Heart left ventricle (tissue), 16 donors: ENCODE measurements around the gene ABLIM2. TPM values are rescaled to one million over a fixed set of nuclear protein-coding genes. Genes with fewer than 3 reads are reported as not detected.
A peak's percentile ranks its signal among the peaks of the same experiment; 100 is the strongest.

Experiments used
- ATAC-seq, 4 donors: fragments of 200-7000 bp; cut with Tn5 transposase; one replicate each; pipeline ENCODE4 v1.9.1; 2020 to 2022; ENCODE audit warnings: moderate library complexity in 4 of 4, mild to moderate bottlenecking in 3 of 4, moderate number of reproducible peaks in 1 of 4
- DNase-seq, 5 donors: peaks; one replicate each; pipeline ENCODE4 v3.0.0-alpha.2; 2020
- H3K27ac ChIP-seq, 12 donors: fragments of 200-600 bp; sonication (generic) in 4 of 12; one replicate each; pipeline versions ENCODE4 v1.5.0 to v1.8.0; 2016 to 2022; ENCODE audit warnings: mild to moderate bottlenecking in 2 of 12
- H3K27me3 ChIP-seq, 9 donors: fragments of 200-600 bp; sonication (generic) in 2 of 9; one replicate each; pipeline versions ENCODE4 v1.5.1 to v1.8.0; 2016 to 2022; ENCODE audit warnings: mild to moderate bottlenecking in 3 of 9
- H3K36me3 ChIP-seq, 9 donors: fragments of 200-600 bp; sonication (generic) in 2 of 9; one replicate each; pipeline versions ENCODE4 v1.5.0 to v1.8.0; 2018 to 2022; ENCODE audit warnings: mild to moderate bottlenecking in 2 of 9
- H3K4me1 ChIP-seq, 12 donors: fragments of 200-600 bp; sonication (generic) in 4 of 12; one replicate each; pipeline versions ENCODE4 v1.5.0 to v1.8.0; 2016 to 2022; ENCODE audit warnings: mild to moderate bottlenecking in 3 of 12
- H3K4me3 ChIP-seq, 12 donors: fragments of 200-600 bp; sonication (generic) in 4 of 12; one replicate each; pipeline versions ENCODE4 v1.5.0 to v1.8.0; 2017 to 2022; ENCODE audit warnings: mild to moderate bottlenecking in 9 of 12, moderate library complexity in 4 of 12
- H3K9me3 ChIP-seq, 12 donors: fragments of 200-600 bp; sonication (generic) in 4 of 12; one replicate each; pipeline versions ENCODE4 v1.5.0 to v1.8.0; 2016 to 2022; ENCODE audit warnings: mild to moderate bottlenecking in 1 of 12
- CTCF ChIP-seq, 12 donors: fragments of 200-600 bp; sonication (generic) in 4 of 12; IDR thresholded peaks; one replicate each; pipeline versions ENCODE4 v1.5.0 to v1.8.0; 2018 to 2022; ENCODE audit warnings: antibody characterized with exemption in 12 of 12, mild to moderate bottlenecking in 5 of 12
- POLR2A ChIP-seq, 2 donors: fragments of 450-650 bp; IDR thresholded peaks; one replicate each; pipeline ENCODE4 v1.6.1; 2017; ENCODE audit warnings: antibody characterized with exemption in 2 of 2, mild to moderate bottlenecking in 2 of 2, moderate library complexity in 2 of 2
- WGBS, 4 donors: extraction: QIAGEN DNeasy Blood & Tissue Kit in 2 of 4; methylation state at CpG; one replicate each; pipeline versions ENCODE4 v1.1.5 to v1.1.7; 2013 to 2018; 5-methylcytosine and 5-hydroxymethylcytosine counted together
- intact Hi-C, 10 donors: fragments of 100-400 bp; cut with DNase I; formaldehyde crosslinking; loops; one replicate each; pipeline versions ENCODE4 v1.11.1 to v1.14.2; 2022
- polyA plus RNA-seq, 2 donors: library from polyadenylated mRNA; stranded (reverse); fragments of 200-250 nt; gene quantifications; one replicate each; pipeline ENCODE4 v1.2.3, GENCODE V29; 2013
- total RNA-seq, 9 donors: library from RNA; depleted of rRNA in 2 of 9; stranded (reverse); fragments of >200 nt in 2 of 9; fragmentation: NEBNext Ultra II Directional in 3 of 9; extraction: Animal tissue kit (Norgen Biotek cat#: 25700) in 3 of 9; gene quantifications; one replicate each; pipeline versions ENCODE4 v1.1.0 to v1.2.4, GENCODE V29; 2016 to 2023
- donor health status: ischemic (EF 13 %, LVEDD 7.1; RV severe dilation, severe dysfunction).
- donor health status: healthy with polysubstance abuse.
- donor health status: DM: no; HTN: yes; CAD: no.
- donor health status: DM: no; HTN: no; CAD: no.
- donor health status: ischemic (EF 25% LVEDD 6.9; RV normal size, moderate dysfunction).
- donor health status: ischemic (EF 25% LVEDD 5.7; RV mildly dilated, moderate dysfunction).
- donor health status: healthy.
- donor health status: DM: yes; HTN: yes; CAD: no.
- donor health status: ischemic (EF 35%, LVEDD 5.7; RV mildly dilated, moderate dysfunction).
- donor health status: nonischemic (EF 11% LVEDD 7.7; RV severe dilation, severe dysfunction).
- donor health status: DM: yes; HTN: yes; CAD: no.
- donor health status: PGD.
- donor health status: ischemic (EF 29% LVEDD 5.4; RV normal size, mild dysfunction).
- donor health status: nonischemic (EF 23%, LVEDD 6.1; RV moderate dilation, normal function).

Gene ABLIM2
- total and polyA plus RNA-seq, 11 donors, result 11.1 to 27.9 (median 18.4) TPM

GRCh38 chr4:8205241-8205707, 46.7 kb upstream of the ABLIM2 start:
- no peak for ATAC-seq
- intact Hi-C loops, result no loop called here

GRCh38 chr4:8204576-8205227, 46.1 kb upstream of the ABLIM2 start:
- no peak for DNase-seq
- TF ChIP-seq POLR2A (IDR thresholded peaks at IDR 0.05), result no peak
- no peak for TF ChIP-seq CTCF (IDR thresholded peaks at IDR 0.05)
- Histone ChIP-seq H3K4me1 (peaks cover 0 to 70% (median 17%) of the 10 kb centered on the region in 12 donors), H3K36me3 (peaks cover 0 to 40% (median 0%) of the 10 kb centered on the region in 9 donors), H3K27me3 (no peaks in the 10 kb centered on the region), H3K4me3 (no peak overlapping the region), H3K27ac (no peak overlapping the region), H3K9me3 (no peaks in the 10 kb centered on the region)
- no peak for ATAC-seq
- 90 to 95% (median 94%) methylated on average over 25 to 31 of the region's 31 CpGs for WGBS, 4 donors
- intact Hi-C loops, result no loop called here

More at GRCh38 chr4:8205241-8205707, 46.7 kb upstream of the ABLIM2 start:
- WGBS, 4 donors, result 79 to 91% (median 85%) methylated on average over 18 to 19 of the region's 19 CpGs
- Histone ChIP-seq H3K9me3 (no peaks in the 10 kb centered on the region), H3K4me3 (no peak overlapping the region), H3K27ac (no peak overlapping the region), H3K4me1 (peaks cover 0 to 69% (median 12%) of the 10 kb centered on the region in 12 donors), H3K27me3 (no peaks in the 10 kb centered on the region), H3K36me3 (peaks cover 0 to 44% (median 0%) of the 10 kb centered on the region in 9 donors)
- TF ChIP-seq POLR2A (IDR thresholded peaks at IDR 0.05), result no peak
- TF ChIP-seq CTCF (IDR thresholded peaks at IDR 0.05), result no peak
- peak in 1 of 5 donors; percentile 56 for DNase-seq

GRCh38 chr4:8203817-8204216, 45.2 kb upstream of the ABLIM2 start:
- TF ChIP-seq POLR2A (IDR thresholded peaks at IDR 0.05) (no peak), CTCF (IDR thresholded peaks at IDR 0.05) (no peak)
- Histone ChIP-seq H3K4me1 (peaks cover 0 to 72% (median 25%) of the 10 kb centered on the region in 12 donors), H3K9me3 (no peaks in the 10 kb centered on the region), H3K4me3 (no peak overlapping the region), H3K27me3 (no peaks in the 10 kb centered on the region), H3K36me3 (peaks cover 0 to 31% (median 0%) of the 10 kb centered on the region in 9 donors), H3K27ac (no peak overlapping the region)
- WGBS, 4 donors, result 81 to 93% (median 89%) methylated on average over 6 to 10 of the region's 10 CpGs
- ATAC-seq, result no peak
- intact Hi-C loops, result no loop called here
- no peak for DNase-seq

- no peaks in the 10 kb centered on the region for H3K27me3 ChIP-seq
These were observed 44.4 kb upstream of the ABLIM2 start for GRCh38 chr4:8203052-8203401.

More at GRCh38 chr4:8203052-8203401, 44.4 kb upstream of the ABLIM2 start:
- Histone ChIP-seq H3K4me3 (no peak overlapping the region), H3K36me3 (peaks cover 0 to 23% (median 0%) of the 10 kb centered on the region in 9 donors), H3K27ac (no peak overlapping the region), H3K9me3 (no peaks in the 10 kb centered on the region), H3K4me1 (peaks cover 0 to 80% (median 33%) of the 10 kb centered on the region in 12 donors)
- ATAC-seq (no peak), DNase-seq (no peak)
- WGBS, 4 donors, result 83 to 94% (median 89%) methylated on average over 7 of the region's 7 CpGs
- no peak for TF ChIP-seq POLR2A (IDR thresholded peaks at IDR 0.05)
- TF ChIP-seq CTCF (IDR thresholded peaks at IDR 0.05), result no peak
- intact Hi-C loops, result no loop called here
